ENCODE measurements around the gene GOLPH3.
"Not testable (repeated sequence)": the region's sequence is repeated elsewhere in the genome, so short reads cannot be mapped to it uniquely, and the experiment has no call there.

Gene GOLPH3

GRCh38 chr5:32135086-32135485 is 39.0 kb downstream of the GOLPH3 start:
- WGBS, 2 experiments (ENCODE audit: insufficient coverage in 2 of 2) = no CpG with 5 or more reads among the region's 1 CpG
- Histone ChIP-seq H3K27ac (ENCODE audit: low read depth, low read length, severe bottlenecking) (no peak overlapping the region), H3K36me3 (ENCODE audit: control insufficient read depth, insufficient read depth, low read length) (peaks cover 82% of the 10 kb centered on the region), H3K9me3 (ENCODE audit: control insufficient read depth, low read length) (no peaks in the 10 kb centered on the region), H3K4me3 (ENCODE audit: extremely low read depth, insufficient read depth, low read length, poor library complexity, severe bottlenecking) (no peak overlapping the region), H3K4me1 (ENCODE audit: control insufficient read depth, insufficient read depth, low read length, poor library complexity, severe bottlenecking) (no peaks in the 10 kb centered on the region)

GRCh38 chr5:32132757-32133156 is 41.4 kb downstream of the GOLPH3 start:
- Histone ChIP-seq H3K27ac (ENCODE audit: low read depth, low read length, severe bottlenecking) (no peak overlapping the region), H3K4me1 (ENCODE audit: control insufficient read depth, insufficient read depth, low read length, poor library complexity, severe bottlenecking) (no peaks in the 10 kb centered on the region), H3K36me3 (ENCODE audit: control insufficient read depth, insufficient read depth, low read length) (peaks cover 84% of the 10 kb centered on the region), H3K9me3 (ENCODE audit: control insufficient read depth, low read length) (no peaks in the 10 kb centered on the region), H3K4me3 (ENCODE audit: extremely low read depth, insufficient read depth, low read length, poor library complexity, severe bottlenecking) (no peak overlapping the region)

- no peaks in the 10 kb centered on the region for H3K9me3 ChIP-seq (ENCODE audit: control insufficient read depth, low read length)
- H3K4me3 ChIP-seq (ENCODE audit: extremely low read depth, insufficient read depth, low read length, poor library complexity, severe bottlenecking) = no peak overlapping the region
- WGBS, 2 experiments (ENCODE audit: insufficient coverage in 2 of 2) = no CpG with 5 or more reads among the region's 1 CpG
- H3K36me3 ChIP-seq (ENCODE audit: control insufficient read depth, insufficient read depth, low read length) = peaks cover 81% of the 10 kb centered on the region
- no peaks in the 10 kb centered on the region for H3K4me1 ChIP-seq (ENCODE audit: control insufficient read depth, insufficient read depth, low read length, poor library complexity, severe bottlenecking)
- H3K27ac ChIP-seq (ENCODE audit: low read depth, low read length, severe bottlenecking) = no peak overlapping the region
These were observed 42.5 kb downstream of the GOLPH3 start for GRCh38 chr5:32131604-32132003.

- no peak overlapping the region for H3K4me3 ChIP-seq (ENCODE audit: extremely low read depth, insufficient read depth, low read length, poor library complexity, severe bottlenecking)
- H3K4me1 ChIP-seq (ENCODE audit: control insufficient read depth, insufficient read depth, low read length, poor library complexity, severe bottlenecking) = no peaks in the 10 kb centered on the region
- no peaks in the 10 kb centered on the region for H3K9me3 ChIP-seq (ENCODE audit: control insufficient read depth, low read length)
- 84% methylated on average over 2 of the region's 3 CpGs; no CpG with 5 or more reads in 1 of the 2 experiments for WGBS, 2 experiments (ENCODE audit: insufficient coverage in 2 of 2)
- no peak overlapping the region for H3K27ac ChIP-seq (ENCODE audit: low read depth, low read length, severe bottlenecking)
- H3K36me3 ChIP-seq (ENCODE audit: control insufficient read depth, insufficient read depth, low read length) = peaks cover 82% of the 10 kb centered on the region
These were observed 43.3 kb downstream of the GOLPH3 start for GRCh38 chr5:32130865-32131264.

DNA sequence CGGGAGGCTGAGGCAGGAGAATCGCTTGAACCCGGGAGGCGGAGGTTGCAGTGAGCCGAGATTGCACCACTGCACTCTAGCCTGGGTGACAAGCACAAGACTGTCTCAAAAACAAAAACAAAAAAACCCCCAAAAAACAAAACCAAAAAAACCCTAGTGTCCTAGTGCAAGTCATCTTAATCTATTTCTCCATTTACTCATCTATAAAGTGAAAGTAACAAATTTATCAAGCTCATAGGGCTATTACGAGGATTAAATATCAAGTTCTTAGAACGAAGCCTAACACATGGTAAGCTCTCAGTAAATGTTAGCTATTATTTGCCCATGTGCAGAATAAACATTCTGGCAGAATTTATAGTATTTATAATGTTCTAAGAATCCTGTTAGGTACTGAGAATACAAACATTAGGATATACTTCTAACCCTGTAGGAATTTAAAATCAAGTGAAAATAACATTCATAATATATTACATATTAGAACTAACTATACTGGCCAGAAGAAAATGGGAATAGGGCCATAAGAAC is 45.0 kb downstream of the GOLPH3 start:
- no peak overlapping the region for H3K27ac ChIP-seq (ENCODE audit: low read depth, low read length, severe bottlenecking)
- H3K4me3 ChIP-seq (ENCODE audit: extremely low read depth, insufficient read depth, low read length, poor library complexity, severe bottlenecking) = no peak overlapping the region
- peaks cover 77% of the 10 kb centered on the region for H3K36me3 ChIP-seq (ENCODE audit: control insufficient read depth, insufficient read depth, low read length)
- WGBS, 2 experiments (ENCODE audit: insufficient coverage in 2 of 2) = 92 to 100% methylated on average over 2 to 5 of the region's 7 CpGs
- no peaks in the 10 kb centered on the region for H3K9me3 ChIP-seq (ENCODE audit: control insufficient read depth, low read length)
- no peaks in the 10 kb centered on the region for H3K4me1 ChIP-seq (ENCODE audit: control insufficient read depth, insufficient read depth, low read length, poor library complexity, severe bottlenecking)

DNA sequence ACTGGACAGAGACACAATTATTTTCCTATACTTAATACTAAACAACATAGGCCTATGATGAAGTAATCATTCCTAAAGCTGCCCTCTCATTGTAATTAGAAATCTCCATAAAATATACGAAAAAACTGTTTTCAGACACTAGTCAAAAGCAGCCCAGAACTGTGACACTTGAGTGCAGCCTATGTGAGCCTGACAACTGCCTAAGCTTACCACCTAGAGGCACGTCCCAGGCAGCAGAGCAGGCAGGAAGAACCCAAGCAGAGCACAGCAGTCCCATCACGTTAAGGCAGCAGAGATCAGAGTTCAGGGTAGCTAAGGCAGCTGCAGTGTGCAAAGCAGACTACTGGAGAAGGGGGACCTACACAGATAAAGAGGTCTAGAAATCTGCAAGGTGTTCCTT is 46.4 kb downstream of the GOLPH3 start:
- no peak overlapping the region for H3K27ac ChIP-seq (ENCODE audit: low read depth, low read length, severe bottlenecking)
- H3K4me3 ChIP-seq (ENCODE audit: extremely low read depth, insufficient read depth, low read length, poor library complexity, severe bottlenecking) = no peak overlapping the region
- H3K36me3 ChIP-seq (ENCODE audit: control insufficient read depth, insufficient read depth, low read length) = peaks cover 76% of the 10 kb centered on the region
- no peaks in the 10 kb centered on the region for H3K4me1 ChIP-seq (ENCODE audit: control insufficient read depth, insufficient read depth, low read length, poor library complexity, severe bottlenecking)
- WGBS, 2 experiments (ENCODE audit: insufficient coverage in 2 of 2) = 68 to 87% methylated on average over 2 to 3 of the region's 3 CpGs
- H3K9me3 ChIP-seq (ENCODE audit: control insufficient read depth, low read length) = no peaks in the 10 kb centered on the region

DNA sequence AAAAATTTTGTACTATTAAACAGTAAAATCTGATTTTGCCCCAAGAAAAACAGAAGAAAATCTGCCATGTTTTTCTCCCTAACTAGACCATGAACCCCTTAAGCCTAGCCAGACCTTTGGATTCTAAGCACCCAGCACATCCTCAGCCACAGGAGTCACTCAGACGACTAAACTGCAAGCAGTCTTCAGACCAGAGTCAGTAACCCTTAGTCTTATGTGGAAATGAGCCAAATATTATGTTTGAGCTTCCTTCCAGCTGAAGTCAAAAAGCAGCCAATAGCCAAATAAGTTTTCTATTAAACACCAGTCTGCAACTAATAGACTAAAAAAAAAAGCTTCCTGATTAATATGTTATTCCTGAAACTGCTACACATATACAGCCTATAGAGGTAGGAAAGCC is 47.4 kb downstream of the GOLPH3 start:
- Histone ChIP-seq H3K9me3 (ENCODE audit: control insufficient read depth, low read length) (no peaks in the 10 kb centered on the region), H3K36me3 (ENCODE audit: control insufficient read depth, insufficient read depth, low read length) (peaks cover 77% of the 10 kb centered on the region), H3K27ac (ENCODE audit: low read depth, low read length, severe bottlenecking) (no peak overlapping the region), H3K4me1 (ENCODE audit: control insufficient read depth, insufficient read depth, low read length, poor library complexity, severe bottlenecking) (no peaks in the 10 kb centered on the region), H3K4me3 (ENCODE audit: extremely low read depth, insufficient read depth, low read length, poor library complexity, severe bottlenecking) (no peak overlapping the region)
- WGBS, 2 experiments (ENCODE audit: insufficient coverage in 2 of 2) = 100% methylated on average over 1 of the region's 1 CpG; no CpG with 5 or more reads in 1 of the 2 experiments

DNA sequence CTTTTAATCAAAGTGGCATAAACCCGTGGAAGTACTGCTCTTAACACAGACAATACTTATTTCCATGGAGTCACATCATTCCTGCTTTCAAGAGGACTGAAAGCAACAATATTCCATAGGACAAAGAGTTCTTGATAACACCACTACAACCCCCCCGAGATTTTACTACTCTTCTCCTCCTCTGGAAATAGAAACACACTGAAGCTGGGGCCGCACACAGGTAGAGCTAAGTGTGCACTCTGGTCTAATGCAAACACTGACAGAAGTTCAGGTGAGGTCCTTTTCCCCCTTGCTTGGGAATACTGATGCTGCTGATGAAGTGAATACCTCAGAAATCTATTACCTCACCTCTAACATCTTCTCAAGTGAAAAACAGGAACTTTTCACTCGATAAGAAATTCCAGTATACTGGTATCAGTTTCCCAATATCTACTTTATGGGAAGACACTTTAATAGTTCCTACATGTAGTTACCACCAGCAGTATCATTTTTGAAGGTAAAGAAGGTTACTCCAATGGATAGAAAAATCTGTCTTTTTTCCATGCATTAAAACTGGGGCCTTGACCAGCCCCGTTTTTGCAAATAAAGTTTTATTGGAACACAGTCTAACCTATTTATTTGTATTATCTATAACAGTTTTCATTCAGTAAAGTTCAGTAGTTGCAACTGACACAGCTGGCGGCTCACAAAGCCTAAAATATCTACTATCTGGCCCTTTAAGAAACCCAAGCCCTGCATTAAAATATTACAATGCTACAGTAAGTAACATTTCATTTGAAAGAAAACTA is 50.0 kb downstream of the GOLPH3 start:
- H3K36me3 ChIP-seq (ENCODE audit: control insufficient read depth, insufficient read depth, low read length) = peaks cover 85% of the 10 kb centered on the region
- no peak overlapping the region for H3K4me3 ChIP-seq (ENCODE audit: extremely low read depth, insufficient read depth, low read length, poor library complexity, severe bottlenecking)
- no peak overlapping the region for H3K27ac ChIP-seq (ENCODE audit: low read depth, low read length, severe bottlenecking)
- H3K4me1 ChIP-seq (ENCODE audit: control insufficient read depth, insufficient read depth, low read length, poor library complexity, severe bottlenecking) = no peaks in the 10 kb centered on the region
- 95 to 97% methylated on average over 2 to 5 of the region's 6 CpGs for WGBS, 2 experiments (ENCODE audit: insufficient coverage in 2 of 2)
- H3K9me3 ChIP-seq (ENCODE audit: control insufficient read depth, low read length) = no peaks in the 10 kb centered on the region

DNA sequence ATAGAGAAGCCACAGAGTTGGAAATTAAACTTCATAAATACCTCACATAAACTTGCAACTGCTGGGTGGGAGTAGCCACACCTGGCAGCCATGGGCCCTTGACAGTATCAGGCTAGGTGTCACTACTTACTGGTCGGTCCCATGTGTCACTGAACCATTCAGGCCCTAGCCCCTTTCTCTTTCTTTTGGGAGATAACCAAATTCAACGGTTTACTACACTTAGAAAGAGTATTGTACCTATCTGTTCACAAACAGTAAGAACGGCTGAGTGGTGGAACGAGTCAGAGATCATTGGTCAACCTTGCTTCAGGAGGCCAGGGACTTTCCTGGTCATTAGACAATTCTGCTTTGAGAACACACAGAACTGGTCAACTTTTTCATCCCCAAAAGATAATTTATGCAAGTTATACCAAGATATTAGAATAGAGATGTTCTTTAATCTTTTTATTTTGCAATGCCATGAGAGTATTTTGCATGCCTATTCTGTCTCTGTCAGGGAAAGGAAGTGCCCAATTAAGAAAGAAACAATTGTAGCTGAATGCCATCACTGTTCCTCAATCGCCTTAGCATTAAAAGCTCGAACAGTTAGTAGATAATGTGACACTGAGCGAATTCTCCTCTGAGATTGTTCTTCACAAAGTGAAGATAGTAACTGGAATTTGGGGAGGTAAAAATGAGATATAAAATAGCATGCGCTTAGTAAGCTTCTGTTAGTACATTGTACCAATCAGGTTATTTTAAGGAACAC is 50.9 kb downstream of the GOLPH3 start:
- H3K36me3 ChIP-seq (ENCODE audit: control insufficient read depth, insufficient read depth, low read length) = peaks cover 83% of the 10 kb centered on the region
- 95 to 100% methylated on average over 4 to 6 of the region's 8 CpGs for WGBS, 2 experiments (ENCODE audit: insufficient coverage in 2 of 2)

GRCh38 chr5:32118922-32119321 is 55.2 kb downstream of the GOLPH3 start:
- H3K4me1 ChIP-seq (ENCODE audit: control insufficient read depth, insufficient read depth, low read length, poor library complexity, severe bottlenecking); H3K27ac ChIP-seq (ENCODE audit: low read depth, low read length, severe bottlenecking); H3K4me3 ChIP-seq (ENCODE audit: extremely low read depth, insufficient read depth, low read length, poor library complexity, severe bottlenecking); H3K9me3 ChIP-seq (ENCODE audit: control insufficient read depth, low read length): not testable (repeated sequence)
- peaks cover 79% of the 10 kb centered on the region for H3K36me3 ChIP-seq (ENCODE audit: control insufficient read depth, insufficient read depth, low read length)
- 82 to 96% methylated on average over 7 of the region's 8 CpGs for WGBS, 2 experiments (ENCODE audit: insufficient coverage in 2 of 2)

More for the DNA sequence above, 50.9 kb downstream of the GOLPH3 start:
- Histone ChIP-seq H3K4me1 (ENCODE audit: control insufficient read depth, insufficient read depth, low read length, poor library complexity, severe bottlenecking) (no peaks in the 10 kb centered on the region), H3K4me3 (ENCODE audit: extremely low read depth, insufficient read depth, low read length, poor library complexity, severe bottlenecking) (no peak overlapping the region), H3K9me3 (ENCODE audit: control insufficient read depth, low read length) (no peaks in the 10 kb centered on the region), H3K27ac (ENCODE audit: low read depth, low read length, severe bottlenecking) (no peak overlapping the region)

Measured in mesodermal cell (in vitro differentiated cells).